Parathyroid adenoma (tissue), 2 donors: Measurements from ENCODE around the gene RASAL3.
"Not testable (repeated sequence)": the region's sequence is repeated elsewhere in the genome, so short reads cannot be mapped to it uniquely, and the experiment has no call there.

Experiments
- H2AFZ ChIP-seq: fragments of 300-600 bp; sonication (generic); one replicate; pipeline ENCODE4 v1.7.0; 2017; ENCODE audit warnings: antibody characterized with exemption, mild to moderate bottlenecking
- H3K27ac ChIP-seq: fragments of 300-600 bp; sonication (generic); one replicate; pipeline ENCODE4 v1.7.0; 2017
- H3K27me3 ChIP-seq: fragments of 300-600 bp; sonication (generic); one replicate; pipeline ENCODE4 v1.7.0; 2017; ENCODE audit warnings: low read length; ENCODE audit not compliant: control insufficient read depth, insufficient read depth
- H3K36me3 ChIP-seq: fragments of 300-600 bp; sonication (generic); one replicate; pipeline ENCODE4 v1.7.0; 2017; ENCODE audit warnings: low read length; ENCODE audit not compliant: control insufficient read depth, insufficient read depth
- H3K4me1 ChIP-seq: fragments of 300-600 bp; sonication (generic); one replicate; pipeline ENCODE4 v1.7.0; 2017; ENCODE audit warnings: control low read depth
- H3K4me2 ChIP-seq: fragments of 300-600 bp; sonication (generic); one replicate; pipeline ENCODE4 v1.7.0; 2017; ENCODE audit warnings: low read length
- H3K4me3 ChIP-seq: fragments of 300-600 bp; sonication (generic); one replicate; pipeline ENCODE4 v1.7.0; 2017; ENCODE audit warnings: low read depth, low read length
- H3K79me2 ChIP-seq: fragments of 300-600 bp; sonication (generic); one replicate; pipeline ENCODE4 v1.7.0; 2017; ENCODE audit warnings: control low read depth
- H3K9ac ChIP-seq: fragments of 300-600 bp; sonication (generic); one replicate; pipeline ENCODE4 v1.7.0; 2017; ENCODE audit warnings: mild to moderate bottlenecking
- H3K9me3 ChIP-seq: fragments of 300-600 bp; sonication (generic); one replicate; pipeline ENCODE4 v1.7.0; 2017; ENCODE audit warnings: low read length; ENCODE audit not compliant: control insufficient read depth
- CTCF ChIP-seq: fragments of 300-600 bp; sonication (generic); IDR thresholded peaks from one replicate; pipeline ENCODE4 v1.7.0; 2017; ENCODE audit warnings: antibody characterized with exemption, mild to moderate bottlenecking
- donor health status: primary hyperparathyroidism.

RASAL3 gene

GRCh38 chr19:15495151-15495550, 30.8 kb upstream of the RASAL3 start:
- Histone ChIP-seq H3K9ac (no peak overlapping the region), H2AFZ (no peak overlapping the region), H3K27ac (no peak overlapping the region), H3K36me3 (no peaks in the 10 kb centered on the region), H3K4me2 (no peak overlapping the region), H3K9me3 (no peaks in the 10 kb centered on the region), H3K4me3 (no peak overlapping the region), H3K79me2 (no peaks in the 10 kb centered on the region), H3K27me3 (no peaks in the 10 kb centered on the region), H3K4me1 (no peaks in the 10 kb centered on the region)
- TF ChIP-seq CTCF: no peak

- no peak overlapping the region for H3K4me2 ChIP-seq
- H3K4me3 ChIP-seq: no peak overlapping the region
- no peaks in the 10 kb centered on the region for H3K36me3 ChIP-seq
- no peaks in the 10 kb centered on the region for H3K27me3 ChIP-seq
- H3K9ac ChIP-seq: no peak overlapping the region
- no peak for TF ChIP-seq CTCF
- no peaks in the 10 kb centered on the region for H3K9me3 ChIP-seq
- no peaks in the 10 kb centered on the region for H3K79me2 ChIP-seq
- H3K27ac ChIP-seq: no peak overlapping the region
- H3K4me1 ChIP-seq: peaks cover 2% of the 10 kb centered on the region
- no peak overlapping the region for H2AFZ ChIP-seq
Observed at GRCh38 chr19:15488489-15489226, 24.3 kb upstream of the RASAL3 start.

GRCh38 chr19:15487038-15487437, 22.7 kb upstream of the RASAL3 start:
- Histone ChIP-seq H2AFZ (no peak overlapping the region), H3K79me2 (no peaks in the 10 kb centered on the region), H3K4me2 (no peak overlapping the region), H3K27ac (no peak overlapping the region), H3K9ac (no peak overlapping the region), H3K9me3 (no peaks in the 10 kb centered on the region), H3K36me3 (no peaks in the 10 kb centered on the region), H3K4me3 (no peak overlapping the region), H3K27me3 (no peaks in the 10 kb centered on the region), H3K4me1 (peaks cover 2% of the 10 kb centered on the region)
- TF ChIP-seq CTCF: no peak

- H3K36me3 ChIP-seq, H3K4me1 ChIP-seq, H3K79me2 ChIP-seq, H3K27ac ChIP-seq, H3K9me3 ChIP-seq, H3K4me3 ChIP-seq, H3K27me3 ChIP-seq, H3K9ac ChIP-seq, H2AFZ ChIP-seq, H3K4me2 ChIP-seq: not testable (repeated sequence)
Observed at GRCh38 chr19:15485768-15486167, 21.4 kb upstream of the RASAL3 start.

- H2AFZ ChIP-seq, H3K9ac ChIP-seq, H3K36me3 ChIP-seq, H3K27me3 ChIP-seq, H3K79me2 ChIP-seq, H3K4me1 ChIP-seq, H3K4me2 ChIP-seq, H3K4me3 ChIP-seq, H3K27ac ChIP-seq, H3K9me3 ChIP-seq: not testable (repeated sequence)
Observed at GRCh38 chr19:15480996-15481395, 16.7 kb upstream of the RASAL3 start.
